ENCODE data around the gene GAB3.
"Not testable (repeated sequence)": the region's sequence is repeated elsewhere in the genome, so short reads cannot be mapped to it uniquely, and the experiment has no call there.

GAB3 gene

GRCh38 chrX:154719132-154719675, 31.7 kb downstream of the GAB3 start:
- no peak for DNase-seq

DNA sequence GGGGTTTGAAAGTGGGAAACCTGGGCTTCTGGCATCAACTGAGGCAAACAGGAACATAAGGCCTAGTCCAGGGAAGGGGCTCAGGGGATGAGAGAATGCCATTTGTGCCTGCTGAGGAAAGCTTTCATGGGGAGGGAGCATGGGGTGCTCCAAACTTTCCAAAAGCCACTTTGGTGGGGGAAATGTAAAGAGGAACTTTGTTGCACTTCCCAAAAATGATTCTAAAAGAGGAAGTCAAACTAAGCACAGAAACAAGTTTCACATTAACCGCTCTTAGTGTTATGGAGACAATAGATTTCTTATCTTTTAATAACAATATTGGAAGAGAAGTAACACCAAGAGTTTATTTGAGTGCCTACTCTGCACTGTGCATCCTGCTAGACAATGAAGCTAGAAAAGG, 32.3 kb downstream of the GAB3 start:
- DNase-seq = no peak

DNA sequence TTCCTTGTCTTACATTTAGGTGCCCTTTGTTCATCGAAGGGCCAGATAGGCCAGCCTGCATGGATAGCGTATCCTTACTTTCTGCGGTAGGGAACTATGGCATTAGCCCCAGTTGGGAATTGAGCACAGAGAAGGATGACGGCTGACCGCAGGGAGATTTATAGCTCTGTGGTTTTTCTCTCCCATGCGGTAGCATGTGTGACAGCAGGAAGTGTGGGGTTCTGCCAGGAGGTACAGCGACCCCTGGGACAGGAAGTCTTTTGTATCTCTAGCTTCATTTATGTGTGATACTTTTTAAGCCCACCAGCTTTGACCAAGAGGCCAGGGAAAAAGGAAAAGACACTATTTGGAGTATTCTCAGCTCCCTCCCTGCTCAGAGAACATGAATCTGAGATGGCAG, 33.1 kb downstream of the GAB3 start:
- DNase-seq = no peak

DNA sequence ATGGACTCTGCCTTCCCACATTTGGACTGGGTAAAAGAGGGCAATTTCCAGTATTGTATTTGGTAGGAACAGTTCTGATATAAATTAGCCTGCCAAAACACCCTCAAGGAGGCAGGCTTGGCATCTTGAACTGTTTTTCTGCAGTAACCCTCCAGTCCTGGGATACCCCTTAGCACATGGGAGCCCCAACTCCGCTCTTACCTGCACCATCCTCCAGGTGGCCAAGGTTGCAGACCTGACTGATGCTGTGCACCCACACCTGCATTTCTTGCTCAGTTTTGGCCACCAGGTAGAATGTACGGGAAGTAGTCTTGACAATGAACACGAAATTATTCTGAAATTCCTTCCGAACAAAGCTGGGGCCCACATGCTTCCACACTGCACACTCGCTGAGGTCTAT, 35.1 kb downstream of the GAB3 start:
- DNase-seq = no peak

- DNase-seq = peak; percentile 45
These were observed 36.0 kb downstream of the GAB3 start for GRCh38 chrX:154714925-154715324.

GRCh38 chrX:154712781-154713740, 37.8 kb downstream of the GAB3 start:
- no peak for DNase-seq

DNA sequence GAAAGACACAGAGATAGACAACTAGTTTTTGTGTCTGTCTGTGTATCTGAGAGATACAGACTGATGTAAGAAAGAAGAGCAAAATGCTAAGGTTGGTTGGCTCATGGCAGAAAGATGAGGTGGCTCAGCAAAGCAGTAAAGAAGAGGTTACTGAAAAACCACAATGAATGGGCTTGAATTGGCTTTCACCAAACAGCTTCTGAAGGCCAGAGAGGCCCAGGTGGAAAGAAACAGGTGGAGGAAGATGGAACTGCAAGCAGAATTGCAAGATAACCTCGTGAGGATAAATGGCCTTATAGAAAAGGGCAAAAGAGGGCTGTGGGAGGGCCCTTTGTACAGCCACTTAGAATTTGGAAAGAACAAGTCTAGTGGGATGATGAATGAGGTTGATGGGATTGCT, 39.6 kb downstream of the GAB3 start:
- no peak for DNase-seq

DNA sequence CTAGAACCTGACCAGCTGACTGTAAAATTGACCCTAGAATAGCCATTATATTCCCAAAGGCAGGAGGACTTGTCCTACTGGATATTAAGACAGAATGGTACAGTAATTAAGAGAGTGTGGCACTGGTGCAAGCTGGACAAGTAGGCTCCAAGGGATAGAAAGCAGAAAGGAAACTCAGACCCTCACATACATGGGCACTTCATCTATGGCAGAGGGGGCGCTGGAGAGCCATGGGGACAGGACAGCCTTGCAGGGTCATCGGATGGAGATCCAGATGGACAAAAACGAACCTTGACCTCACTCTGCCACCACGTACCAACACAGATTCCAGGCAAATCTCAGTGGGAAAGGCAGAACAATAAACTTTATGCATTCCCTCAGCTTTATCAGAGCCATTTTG, 40.6 kb downstream of the GAB3 start:
- no peak for DNase-seq

GRCh38 chrX:154698630-154699248, 52.1 kb downstream of the GAB3 start:
- no peak for DNase-seq

GRCh38 chrX:154696676-154697045, 54.2 kb downstream of the GAB3 start:
- DNase-seq = no peak

DNA sequence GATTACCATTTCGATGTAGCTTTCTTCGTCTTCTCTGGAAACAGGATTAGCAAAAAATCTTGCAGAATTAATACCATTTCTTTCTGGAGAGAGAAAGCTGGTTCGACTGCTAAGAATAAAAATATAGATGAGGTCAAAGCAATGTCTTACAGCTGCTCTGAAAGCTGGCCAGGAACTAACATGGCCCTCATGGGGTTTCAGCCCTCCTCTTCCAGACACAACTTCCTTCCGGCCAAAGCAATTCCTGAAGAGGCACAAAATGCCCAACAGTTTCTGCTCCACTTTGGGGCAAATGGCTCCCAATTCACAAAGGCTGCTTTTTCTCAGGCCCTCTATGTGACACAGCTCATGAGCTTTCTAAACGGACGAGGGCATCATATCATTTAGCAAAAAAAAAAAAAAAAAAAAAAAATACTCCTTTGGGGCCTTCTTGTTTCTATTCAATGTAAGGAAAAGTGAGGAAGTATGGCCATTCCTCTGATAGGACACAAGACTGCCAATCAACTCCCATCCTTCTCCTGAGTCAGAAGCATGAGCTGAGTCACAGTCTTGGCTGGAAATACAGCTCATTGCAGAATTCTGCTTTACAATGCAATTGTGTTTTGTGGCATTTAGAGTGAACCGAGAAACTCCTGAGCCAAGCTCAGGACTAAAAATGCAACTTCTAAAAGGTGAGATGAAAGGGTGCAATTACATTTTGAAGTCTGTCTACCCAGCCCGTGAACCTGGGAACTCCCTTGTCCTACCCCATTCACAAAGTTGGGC, 54.8 kb downstream of the GAB3 start:
- no peak for DNase-seq

- DNase-seq = no peak
These were observed 57.5 kb downstream of the GAB3 start for GRCh38 chrX:154693394-154693793.

DNA sequence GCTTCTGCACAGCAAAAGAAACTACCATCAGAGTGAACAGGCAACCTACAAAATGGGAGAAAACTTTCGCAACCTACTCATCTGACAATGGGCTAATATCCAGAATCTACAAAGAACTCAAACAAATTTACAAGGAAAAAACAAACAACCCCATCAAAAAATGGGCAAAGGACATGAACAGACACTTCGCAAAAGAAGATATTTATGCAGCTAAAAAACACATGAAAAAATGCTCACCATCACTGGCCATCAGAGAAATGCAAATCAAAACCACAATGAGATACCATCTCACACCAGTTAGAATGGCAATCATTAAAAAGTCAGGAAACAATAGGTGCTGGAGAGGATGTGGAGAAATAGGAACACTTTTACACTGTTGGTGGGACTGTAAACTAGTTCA, 60.4 kb downstream of the GAB3 start:
- not testable (repeated sequence) for DNase-seq

DNA sequence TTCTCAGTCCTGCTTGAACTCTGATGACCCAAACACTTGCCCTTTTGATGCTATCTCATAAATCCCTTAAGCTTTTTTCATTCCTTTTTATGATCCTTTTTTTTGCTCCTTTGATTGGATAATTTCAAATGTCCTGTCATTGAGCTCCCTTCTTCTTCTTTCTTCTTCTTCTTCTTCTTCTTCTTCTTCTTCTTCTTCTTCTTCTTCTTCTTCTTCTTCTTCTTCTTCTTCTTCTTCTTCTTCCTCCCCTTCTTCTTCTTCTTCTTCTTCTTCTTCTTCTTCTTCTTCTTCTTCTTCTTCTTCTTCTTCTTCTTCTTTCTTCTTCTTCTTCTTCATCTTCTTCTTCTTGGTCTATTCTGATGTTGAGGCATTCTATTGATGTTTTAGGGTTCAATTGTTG, 78.8 kb downstream of the GAB3 start:
- not testable (repeated sequence) for DNase-seq

DNA sequence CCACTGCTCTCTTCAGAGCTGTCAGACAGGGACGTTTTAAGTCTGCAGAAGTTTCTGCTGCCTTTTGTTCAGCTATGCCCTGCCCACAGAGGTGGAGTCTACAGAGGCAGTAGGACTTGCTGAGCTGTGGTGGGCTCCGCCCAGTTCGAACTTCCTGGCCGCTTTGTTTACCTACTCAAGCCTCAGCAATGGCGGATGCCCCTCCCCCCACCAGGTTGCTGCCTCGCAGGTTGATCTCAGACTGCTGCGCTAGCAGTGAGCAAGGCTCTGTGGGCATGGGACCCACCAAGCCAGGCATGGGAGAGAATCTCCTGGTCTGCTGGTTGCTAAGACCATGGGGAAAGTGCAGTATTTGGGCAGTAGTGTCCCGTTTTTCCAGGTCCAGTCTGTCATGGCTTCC, 80.0 kb downstream of the GAB3 start:
- DNase-seq = not testable (repeated sequence)

DNA sequence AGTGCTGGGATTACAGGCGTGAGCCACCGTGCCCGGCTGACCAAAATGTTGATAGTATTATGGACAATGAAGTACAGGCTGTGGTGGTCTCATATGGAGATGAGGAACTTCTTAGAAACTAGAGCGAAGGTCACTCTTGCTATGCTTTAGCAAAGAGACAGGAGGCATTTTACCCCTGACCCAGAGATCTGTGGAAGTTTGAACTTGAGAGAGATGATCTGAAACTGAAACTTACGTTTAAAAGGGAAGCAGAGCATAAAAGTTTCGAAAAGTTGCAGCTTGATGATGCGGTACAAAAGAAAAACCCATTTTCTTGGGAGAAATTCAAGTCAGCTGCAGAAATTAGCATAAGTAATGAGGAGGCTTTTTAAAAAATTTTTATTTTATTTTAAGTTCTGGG, 89.0 kb downstream of the GAB3 start:
- DNase-seq = no peak

- no peak for DNase-seq
These were observed 89.7 kb downstream of the GAB3 start for GRCh38 chrX:154661170-154661569.

GRCh38 chrX:154660541-154660940, 90.3 kb downstream of the GAB3 start:
- DNase-seq = no peak

DNA sequence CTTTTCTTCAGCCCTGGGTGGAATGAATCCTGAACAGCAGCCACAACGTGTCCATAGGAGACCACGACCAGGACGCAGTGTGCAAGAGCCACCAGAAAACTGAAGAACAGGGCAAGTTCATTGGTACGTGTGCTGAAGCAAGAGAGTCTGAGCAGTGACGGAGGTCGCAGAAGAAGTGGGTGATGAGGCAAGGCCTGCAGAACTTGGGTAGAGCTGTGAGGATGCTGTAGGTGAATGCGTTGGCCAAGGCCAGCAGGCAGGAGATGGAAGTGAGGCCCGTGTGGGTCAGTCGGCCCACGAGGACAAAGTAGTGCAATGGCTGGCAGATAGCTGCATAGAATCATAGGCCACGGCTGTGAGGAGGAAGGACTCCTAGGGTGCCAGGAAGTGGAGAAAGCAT, 91.9 kb downstream of the GAB3 start:
- DNase-seq = no peak

GRCh38 chrX:154658187-154658586, 92.7 kb downstream of the GAB3 start:
- DNase-seq = no peak

DNA sequence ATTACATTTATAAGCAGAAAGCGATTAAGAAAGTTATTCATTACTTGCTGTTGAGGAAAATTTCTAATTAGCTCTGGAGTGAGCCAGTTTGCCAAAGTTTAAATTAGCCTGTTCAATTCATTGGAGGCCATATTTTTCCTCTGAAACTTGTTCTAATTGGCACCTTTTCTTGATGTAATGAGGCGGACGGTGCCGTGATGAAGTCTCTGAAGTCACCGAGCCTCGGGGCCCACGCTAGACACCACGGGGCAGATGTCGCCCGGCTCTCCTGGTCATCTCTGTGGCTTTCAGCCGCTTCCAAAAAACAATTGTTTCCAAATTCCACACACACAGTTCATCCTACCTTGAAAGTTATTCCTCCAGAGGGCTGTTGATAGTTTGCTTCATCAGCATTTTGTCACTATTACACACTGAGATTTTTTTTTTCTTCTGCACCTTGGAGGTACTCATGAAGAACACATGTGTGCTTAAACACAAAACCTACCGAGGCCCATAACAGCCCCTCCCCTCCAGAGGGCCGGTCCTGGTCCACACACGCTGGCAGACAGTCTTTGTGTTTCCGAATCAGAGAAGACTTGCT, 93.6 kb downstream of the GAB3 start:
- no peak for DNase-seq

- DNase-seq = no peak
These were observed 95.1 kb downstream of the GAB3 start for GRCh38 chrX:154655786-154656185.

- DNase-seq = no peak
These were observed 95.5 kb downstream of the GAB3 start for GRCh38 chrX:154655346-154655745.

All from NCI-H1092 (cell line).